Lower lobe of right lung (tissue), 2 donors: ENCODE results near the gene PCDH9. TPM values are rescaled to one million over a fixed set of nuclear protein-coding genes. Genes with fewer than 3 reads are reported as not detected.

Source experiments
- ATAC-seq, 2 donors: fragments of 200-7000 bp; cut with Tn5 transposase; one replicate each; pipeline ENCODE4 v1.9.1; 2020 to 2022; ENCODE audit warnings: mild to moderate bottlenecking in 2 of 2, moderate library complexity in 2 of 2
- DNase-seq: peaks from one replicate; pipeline ENCODE4 v3.0.0-alpha.2; 2020
- H3K27ac ChIP-seq: fragments of 200-600 bp; one replicate; pipeline ENCODE4 v1.8.0; 2022
- H3K27me3 ChIP-seq: fragments of 200-600 bp; one replicate; pipeline ENCODE4 v1.8.0; 2022; ENCODE audit warnings: low read depth
- H3K36me3 ChIP-seq: fragments of 200-600 bp; one replicate; pipeline ENCODE4 v1.8.0; 2022; ENCODE audit warnings: mild to moderate bottlenecking
- H3K4me1 ChIP-seq: fragments of 200-600 bp; one replicate; pipeline ENCODE4 v1.8.0; 2022
- H3K4me3 ChIP-seq: fragments of 200-600 bp; one replicate; pipeline ENCODE4 v1.8.0; 2022; ENCODE audit warnings: mild to moderate bottlenecking
- H3K9me3 ChIP-seq: fragments of 200-600 bp; one replicate; pipeline ENCODE4 v1.8.0; 2022
- CTCF ChIP-seq: fragments of 200-600 bp; IDR thresholded peaks from one replicate; pipeline ENCODE4 v1.8.0; 2022; ENCODE audit warnings: antibody characterized with exemption, mild to moderate bottlenecking
- intact Hi-C: fragments of 100-400 bp; cut with DNase I; formaldehyde crosslinking; loops from one replicate; pipeline ENCODE4 v1.11.0; 2022
- total RNA-seq: library from RNA; stranded (reverse); fragmentation: NEBNext Ultra II Directional; extraction: Animal tissue kit (Norgen Biotek cat#: 25700); gene quantifications from one replicate; pipeline ENCODE4 v1.2.1, GENCODE V29; 2021
- donor health status: DM: no; HTN: yes; CAD: no; lungs with severe emphysema.

Gene PCDH9
- total RNA-seq, 1 donor from 2014 or later, result 8.9 TPM

GRCh38 chr13:67273001-67273400 lies 42.9 kb upstream of the PCDH9 start:
- no peaks in the 10 kb centered on the region for H3K27me3 ChIP-seq
- H3K4me3 ChIP-seq, result no peak overlapping the region
- no peaks in the 10 kb centered on the region for H3K36me3 ChIP-seq
- ATAC-seq (no peak), DNase-seq (no peak)
- no peak overlapping the region for H3K27ac ChIP-seq
- TF ChIP-seq CTCF, result no peak
- intact Hi-C loops, result no loop called here
- no peaks in the 10 kb centered on the region for H3K4me1 ChIP-seq
- H3K9me3 ChIP-seq, result no peaks in the 10 kb centered on the region

GRCh38 chr13:67267136-67267535 lies 37.0 kb upstream of the PCDH9 start:
- Histone ChIP-seq H3K27me3 (no peaks in the 10 kb centered on the region), H3K27ac (no peak overlapping the region), H3K36me3 (no peaks in the 10 kb centered on the region), H3K4me1 (no peaks in the 10 kb centered on the region), H3K4me3 (no peak overlapping the region), H3K9me3 (no peaks in the 10 kb centered on the region)
- no peak for DNase-seq
- no peak for TF ChIP-seq CTCF
- intact Hi-C loops, result no loop called here
- ATAC-seq, result no peak

GRCh38 chr13:67259208-67259607 lies 29.1 kb upstream of the PCDH9 start:
- H3K36me3 ChIP-seq, result no peaks in the 10 kb centered on the region
- TF ChIP-seq CTCF, result no peak
- H3K4me1 ChIP-seq, result no peaks in the 10 kb centered on the region
- no peaks in the 10 kb centered on the region for H3K27me3 ChIP-seq
- no peak overlapping the region for H3K27ac ChIP-seq
- DNase-seq (no peak), ATAC-seq (no peak)
- no peaks in the 10 kb centered on the region for H3K9me3 ChIP-seq
- H3K4me3 ChIP-seq, result no peak overlapping the region
- intact Hi-C loops, result no loop called here

GRCh38 chr13:67258482-67258881 lies 28.3 kb upstream of the PCDH9 start:
- Histone ChIP-seq H3K9me3 (no peaks in the 10 kb centered on the region), H3K4me1 (no peaks in the 10 kb centered on the region), H3K27ac (no peak overlapping the region), H3K36me3 (no peaks in the 10 kb centered on the region), H3K4me3 (no peak overlapping the region), H3K27me3 (no peaks in the 10 kb centered on the region)
- intact Hi-C loops, result no loop called here
- no peak for ATAC-seq
- no peak for TF ChIP-seq CTCF
- no peak for DNase-seq

- Histone ChIP-seq H3K27me3 (no peaks in the 10 kb centered on the region), H3K36me3 (no peaks in the 10 kb centered on the region), H3K4me1 (no peaks in the 10 kb centered on the region), H3K9me3 (no peaks in the 10 kb centered on the region), H3K27ac (no peak overlapping the region), H3K4me3 (no peak overlapping the region)
- intact Hi-C loops, result no loop called here
- no peak for TF ChIP-seq CTCF
- DNase-seq, result no peak
- ATAC-seq, result no peak
Observed at GRCh38 chr13:67238861-67239260, 8.7 kb upstream of the PCDH9 start.

DNA sequence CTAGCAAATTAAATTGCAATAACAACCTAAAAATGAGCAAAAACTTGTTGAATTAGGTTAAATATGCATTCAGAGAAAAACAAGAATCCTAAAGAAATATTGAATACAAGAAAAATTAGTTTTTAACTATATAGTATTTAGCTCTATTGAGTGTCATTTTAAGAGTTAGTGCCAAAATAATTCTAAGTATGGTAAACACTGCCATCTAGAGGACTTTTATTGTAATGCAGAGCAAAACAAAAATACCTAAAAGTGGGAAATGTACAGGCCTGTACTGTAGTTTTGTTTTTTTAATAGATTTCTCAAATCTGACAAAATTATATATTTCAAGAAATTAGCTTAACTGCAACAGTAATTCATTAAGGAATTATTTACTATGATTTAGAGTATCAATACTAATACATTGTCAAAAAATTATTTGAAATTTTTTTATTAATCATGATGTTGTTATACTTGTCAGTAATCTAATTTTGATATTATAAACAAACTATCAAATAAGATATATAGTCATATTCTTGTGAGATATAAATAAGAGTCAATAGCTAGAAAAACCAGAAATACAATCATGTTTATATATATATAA lies 8.2 kb upstream of the PCDH9 start:
- Histone ChIP-seq H3K4me1 (no peaks in the 10 kb centered on the region), H3K36me3 (no peaks in the 10 kb centered on the region), H3K27ac (no peak overlapping the region), H3K4me3 (no peak overlapping the region), H3K9me3 (no peaks in the 10 kb centered on the region), H3K27me3 (no peaks in the 10 kb centered on the region)
- no peak for DNase-seq
- no peak for ATAC-seq
- intact Hi-C loops, result no loop called here
- TF ChIP-seq CTCF, result peak; percentile 84
